Adrenal gland (tissue), 5 donors: ENCODE measurements around the gene PTPRQ.

Source experiments
- POLR2A ChIP-seq, 2 donors: fragments of 450-650 bp; IDR thresholded peaks; one replicate each; pipeline ENCODE4 v1.6.1; 2017; ENCODE audit warnings: antibody characterized with exemption in 2 of 2, mild to moderate bottlenecking in 2 of 2, moderate library complexity in 1 of 2
- TF ChIP-seq, protein P1 (sequence below), 6 experiments: fragments of 450-650 bp in 4 of 6; fragments of 200-600 bp in 2 of 6; sonication (generic) in 1 of 6; IDR thresholded peaks; 1 replicate in 5 of 6; 2 replicates in 1 of 6; pipeline versions ENCODE4 v1.5.1 to v1.8.0; 2016 to 2021; ENCODE audit warnings: antibody characterized with exemption in 6 of 6, mild to moderate bottlenecking in 2 of 6, moderate library complexity in 1 of 6
- donor health status: DM: no; HTN: no; CAD: no.

DNA sequence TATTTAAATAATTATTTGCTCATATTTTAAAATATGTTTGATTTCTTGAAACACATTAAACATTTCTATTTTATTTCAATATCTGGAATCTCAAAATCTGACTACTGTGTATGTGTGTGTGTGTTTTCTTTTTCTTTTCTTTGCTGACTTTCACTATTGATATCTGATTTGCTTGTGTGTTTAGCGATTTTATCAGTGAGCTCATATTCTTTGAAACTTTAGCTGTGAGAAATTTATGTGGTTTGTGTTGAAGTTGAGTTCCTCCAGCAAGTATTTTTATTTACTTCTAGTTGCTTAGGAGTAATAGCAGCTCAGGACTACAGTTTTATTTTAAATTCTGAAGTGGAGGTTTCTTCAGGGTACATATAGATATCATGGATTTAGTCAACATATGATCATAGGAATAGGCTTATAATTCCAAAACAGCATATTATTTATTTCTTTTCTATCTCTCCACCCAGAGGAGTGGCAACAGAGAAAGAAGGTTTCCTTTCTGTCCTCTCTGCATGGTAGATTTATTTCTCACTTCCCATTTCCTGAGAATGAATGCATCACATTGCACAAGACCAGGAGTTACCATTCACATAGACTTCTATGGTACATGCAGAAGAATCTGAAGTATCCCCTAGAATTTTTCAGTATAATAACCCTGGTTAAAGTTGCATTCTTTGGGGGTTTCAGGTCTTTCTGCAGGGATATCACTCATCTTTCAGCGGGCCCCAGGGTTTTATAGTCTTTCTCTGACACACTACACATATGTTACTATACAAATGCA, 60.5 kb downstream of the PTPRQ start:
- TF ChIP-seq, protein P1, sequence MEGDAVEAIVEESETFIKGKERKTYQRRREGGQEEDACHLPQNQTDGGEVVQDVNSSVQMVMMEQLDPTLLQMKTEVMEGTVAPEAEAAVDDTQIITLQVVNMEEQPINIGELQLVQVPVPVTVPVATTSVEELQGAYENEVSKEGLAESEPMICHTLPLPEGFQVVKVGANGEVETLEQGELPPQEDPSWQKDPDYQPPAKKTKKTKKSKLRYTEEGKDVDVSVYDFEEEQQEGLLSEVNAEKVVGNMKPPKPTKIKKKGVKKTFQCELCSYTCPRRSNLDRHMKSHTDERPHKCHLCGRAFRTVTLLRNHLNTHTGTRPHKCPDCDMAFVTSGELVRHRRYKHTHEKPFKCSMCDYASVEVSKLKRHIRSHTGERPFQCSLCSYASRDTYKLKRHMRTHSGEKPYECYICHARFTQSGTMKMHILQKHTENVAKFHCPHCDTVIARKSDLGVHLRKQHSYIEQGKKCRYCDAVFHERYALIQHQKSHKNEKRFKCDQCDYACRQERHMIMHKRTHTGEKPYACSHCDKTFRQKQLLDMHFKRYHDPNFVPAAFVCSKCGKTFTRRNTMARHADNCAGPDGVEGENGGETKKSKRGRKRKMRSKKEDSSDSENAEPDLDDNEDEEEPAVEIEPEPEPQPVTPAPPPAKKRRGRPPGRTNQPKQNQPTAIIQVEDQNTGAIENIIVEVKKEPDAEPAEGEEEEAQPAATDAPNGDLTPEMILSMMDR (IDR thresholded peaks at IDR 0.05), result no peak
- no peak for TF ChIP-seq POLR2A (IDR thresholded peaks at IDR 0.05)
